Vagina (tissue), 2 donors: ENCODE measurements around the gene NELFB.

Experiments
- POLR2AphosphoS5 ChIP-seq, 2 donors: sonication (generic); formaldehyde crosslinking; IDR thresholded peaks; one replicate each; pipeline ENCODE4 v1.9.0; 2017; ENCODE audit warnings: antibody characterized with exemption in 2 of 2, mild to moderate bottlenecking in 2 of 2, low read depth in 1 of 2; ENCODE audit not compliant: insufficient read depth in 1 of 2
- TF ChIP-seq, protein P1 (sequence below), 3 experiments: fragments of 450-650 bp in 2 of 3; fragments of 200-600 bp in 1 of 3; sonication (generic) in 1 of 3; IDR thresholded peaks; one replicate each; pipeline ENCODE4 v1.5.1; 2017 to 2019; ENCODE audit warnings: antibody characterized with exemption in 3 of 3, mild to moderate bottlenecking in 2 of 3, moderate library complexity in 2 of 3

DNA sequence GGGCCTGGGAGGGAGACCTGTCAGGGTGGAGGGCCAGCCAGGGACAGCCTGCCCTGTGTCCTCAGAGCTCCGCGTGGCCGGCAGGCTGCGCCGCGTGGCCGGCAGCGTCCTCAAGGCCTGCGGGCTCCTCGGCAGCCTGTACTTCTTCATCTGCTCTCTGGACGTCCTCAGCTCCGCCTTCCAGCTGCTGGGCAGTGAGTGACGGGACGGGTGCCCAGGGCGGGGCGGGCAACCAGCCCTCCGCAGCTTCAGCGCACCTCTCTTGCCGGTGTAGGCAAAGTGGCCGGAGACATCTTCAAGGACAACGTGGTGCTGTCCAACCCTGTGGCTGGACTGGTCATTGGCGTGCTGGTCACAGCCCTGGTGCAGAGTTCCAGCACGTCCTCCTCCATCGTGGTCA lies 22.6 kb upstream of the NELFB start:
- TF ChIP-seq, protein P1, sequence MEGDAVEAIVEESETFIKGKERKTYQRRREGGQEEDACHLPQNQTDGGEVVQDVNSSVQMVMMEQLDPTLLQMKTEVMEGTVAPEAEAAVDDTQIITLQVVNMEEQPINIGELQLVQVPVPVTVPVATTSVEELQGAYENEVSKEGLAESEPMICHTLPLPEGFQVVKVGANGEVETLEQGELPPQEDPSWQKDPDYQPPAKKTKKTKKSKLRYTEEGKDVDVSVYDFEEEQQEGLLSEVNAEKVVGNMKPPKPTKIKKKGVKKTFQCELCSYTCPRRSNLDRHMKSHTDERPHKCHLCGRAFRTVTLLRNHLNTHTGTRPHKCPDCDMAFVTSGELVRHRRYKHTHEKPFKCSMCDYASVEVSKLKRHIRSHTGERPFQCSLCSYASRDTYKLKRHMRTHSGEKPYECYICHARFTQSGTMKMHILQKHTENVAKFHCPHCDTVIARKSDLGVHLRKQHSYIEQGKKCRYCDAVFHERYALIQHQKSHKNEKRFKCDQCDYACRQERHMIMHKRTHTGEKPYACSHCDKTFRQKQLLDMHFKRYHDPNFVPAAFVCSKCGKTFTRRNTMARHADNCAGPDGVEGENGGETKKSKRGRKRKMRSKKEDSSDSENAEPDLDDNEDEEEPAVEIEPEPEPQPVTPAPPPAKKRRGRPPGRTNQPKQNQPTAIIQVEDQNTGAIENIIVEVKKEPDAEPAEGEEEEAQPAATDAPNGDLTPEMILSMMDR (IDR thresholded peaks at IDR 0.05), result no peak
- no peak for TF ChIP-seq POLR2AphosphoS5 (IDR thresholded peaks at IDR 0.05; ENCODE audit: insufficient read depth in 1 of 2, low read depth in 1 of 2)
